ENCODE data around the gene MTPN. TPM values are rescaled to one million over a fixed set of nuclear protein-coding genes. Genes with fewer than 3 reads are reported as not detected.

Gene MTPN
- total RNA-seq, 1 donor from 2014 or later = 170 TPM

- Histone ChIP-seq H3F3A (ENCODE audit: low read depth) (no peaks in the 10 kb centered on the region), H3K27me3 (no peaks in the 10 kb centered on the region), H3K36me3 (no peaks in the 10 kb centered on the region), H3K27ac (no peak overlapping the region), H3K9me3 (ENCODE audit: low read depth) (no peaks in the 10 kb centered on the region), H3K4me2 (no peak overlapping the region), H3K4me1 (no peaks in the 10 kb centered on the region), H2AFZ (replicated peaks) (no peak overlapping the region), H3K9ac (no peak overlapping the region), H4K20me1 (ENCODE audit: low read depth) (no peaks in the 10 kb centered on the region), H3K4me3 (no peak overlapping the region), H3K79me2 (ENCODE audit: low read depth) (no peaks in the 10 kb centered on the region)
- TF ChIP-seq, protein P1, sequence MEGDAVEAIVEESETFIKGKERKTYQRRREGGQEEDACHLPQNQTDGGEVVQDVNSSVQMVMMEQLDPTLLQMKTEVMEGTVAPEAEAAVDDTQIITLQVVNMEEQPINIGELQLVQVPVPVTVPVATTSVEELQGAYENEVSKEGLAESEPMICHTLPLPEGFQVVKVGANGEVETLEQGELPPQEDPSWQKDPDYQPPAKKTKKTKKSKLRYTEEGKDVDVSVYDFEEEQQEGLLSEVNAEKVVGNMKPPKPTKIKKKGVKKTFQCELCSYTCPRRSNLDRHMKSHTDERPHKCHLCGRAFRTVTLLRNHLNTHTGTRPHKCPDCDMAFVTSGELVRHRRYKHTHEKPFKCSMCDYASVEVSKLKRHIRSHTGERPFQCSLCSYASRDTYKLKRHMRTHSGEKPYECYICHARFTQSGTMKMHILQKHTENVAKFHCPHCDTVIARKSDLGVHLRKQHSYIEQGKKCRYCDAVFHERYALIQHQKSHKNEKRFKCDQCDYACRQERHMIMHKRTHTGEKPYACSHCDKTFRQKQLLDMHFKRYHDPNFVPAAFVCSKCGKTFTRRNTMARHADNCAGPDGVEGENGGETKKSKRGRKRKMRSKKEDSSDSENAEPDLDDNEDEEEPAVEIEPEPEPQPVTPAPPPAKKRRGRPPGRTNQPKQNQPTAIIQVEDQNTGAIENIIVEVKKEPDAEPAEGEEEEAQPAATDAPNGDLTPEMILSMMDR (IDR thresholded peaks at IDR 0.05) = no peak
- TF ChIP-seq EZH2 (IDR thresholded peaks at IDR 0.05) = no peak
- no peak for TF ChIP-seq EZH2phosphoT487 (IDR thresholded peaks at IDR 0.05)
- no peaks in the 10 kb centered on the region for H3K36me3 Mint-ChIP-seq
- no peak overlapping the region for H3K27ac Mint-ChIP-seq
- no peak for DNase-seq (ENCODE audit: low spot score)
- no peaks in the 10 kb centered on the region for H3K27me3 Mint-ChIP-seq (ENCODE audit: insufficient read depth, low read depth)
- no peak overlapping the region for H3K4me3 Mint-ChIP-seq
- H3K4me1 Mint-ChIP-seq = no peaks in the 10 kb centered on the region
- peaks cover 5% of the 10 kb centered on the region for H3K9me3 Mint-ChIP-seq
Observed at GRCh38 chr7:135877805-135878204, 99.4 kb downstream of the MTPN start.

Small RNA genes within 50 kb of the gene (small RNA-seq; reads per million reads assigned to genes)
- not detected for gene RNU6-223P

Other genes with a start within 250 kb of the MTPN start
- 0.28 and 1.9 TPM in 2 replicates for gene SLC13A4, start 249.2 kb downstream of the MTPN start, total RNA-seq (ENCODE audit: low replicate concordance)
- gene FAM180A, start 228.5 kb downstream of the MTPN start, total RNA-seq (ENCODE audit: low replicate concordance) = not detected in 2 replicates

All from neural progenitor cell (in vitro differentiated cells).